ENCODE data around the gene USP38. TPM values are rescaled to one million over a fixed set of nuclear protein-coding genes. Genes with fewer than 3 reads are reported as not detected.
A peak's percentile ranks its signal among the peaks of the same experiment; 100 is the strongest.
"Not testable (repeated sequence)": the region's sequence is repeated elsewhere in the genome, so short reads cannot be mapped to it uniquely, and the experiment has no call there.

The USP38 gene
- total and polyA plus RNA-seq, 8 donors, result 19.4 to 28.5 (median 21.8) TPM

GRCh38 chr4:143148521-143148920 is 36.2 kb upstream of the USP38 start:
- DNase-seq, result no peak
- Histone ChIP-seq H3K4me1 (no peaks in the 10 kb centered on the region), H3K27me3 (no peaks in the 10 kb centered on the region), H3K4me3 (no peak overlapping the region), H3K9me3 (peaks cover 0 to 79% of the 10 kb centered on the region in 2 donors), H3K27ac (no peak overlapping the region), H3K36me3 (no peaks in the 10 kb centered on the region)
- TF ChIP-seq CTCF (IDR thresholded peaks at IDR 0.05), result no peak
- intact Hi-C loops (cut with DNase I), result no loop called here
- no peak for ATAC-seq

DNA sequence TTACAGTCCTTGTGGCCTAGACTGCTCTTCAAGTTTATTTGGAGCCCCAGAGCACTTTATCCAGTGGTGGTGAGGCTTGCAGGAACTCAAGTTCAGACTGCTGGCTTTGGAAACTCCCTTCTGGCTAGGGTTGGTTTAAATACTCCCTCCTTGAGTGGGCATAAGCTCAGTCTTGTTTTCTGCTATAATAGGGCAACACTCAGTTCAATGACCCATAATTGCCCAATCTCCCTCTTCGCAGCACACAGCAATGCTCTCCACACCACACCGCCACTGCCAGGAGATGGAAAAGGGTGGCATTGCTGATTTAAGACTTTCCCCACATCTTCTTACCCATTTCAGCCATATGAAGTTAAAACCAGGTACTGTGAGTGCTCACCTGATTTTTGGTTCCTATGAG is 27.9 kb upstream of the USP38 start:
- intact Hi-C loops (cut with DNase I), result no loop called here
- no peak for DNase-seq
- H3K4me1 ChIP-seq, result no peaks in the 10 kb centered on the region

DNA sequence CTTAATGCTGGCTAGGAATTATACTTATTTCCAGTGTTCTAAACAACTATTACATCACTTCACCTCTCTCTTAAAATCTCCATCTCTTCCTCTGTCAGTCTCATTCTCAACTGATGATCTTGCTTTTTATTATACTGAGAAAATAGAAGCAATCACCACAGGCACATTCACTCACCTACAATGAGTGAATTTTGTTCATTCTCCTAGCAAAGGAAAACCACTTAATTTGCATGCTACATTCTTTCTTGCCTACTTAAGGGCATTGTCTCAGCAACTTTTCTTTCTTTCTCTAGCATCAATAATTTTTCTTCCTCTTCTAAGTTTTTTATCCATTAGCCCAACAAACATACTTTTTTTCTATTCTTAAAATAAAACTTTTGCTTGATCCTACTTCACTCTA is 21.1 kb upstream of the USP38 start:
- H3K36me3 ChIP-seq, result no peaks in the 10 kb centered on the region
- DNase-seq, result no peak
- no peak for TF ChIP-seq CTCF (IDR thresholded peaks at IDR 0.05)
- no peaks in the 10 kb centered on the region for H3K4me1 ChIP-seq
- intact Hi-C loops (cut with DNase I), result no loop called here
- H3K4me3 ChIP-seq, result no peak overlapping the region
- no peak overlapping the region for H3K27ac ChIP-seq
- H3K27me3 ChIP-seq, result no peaks in the 10 kb centered on the region
- ATAC-seq, result no peak
- peaks cover 0 to 11% of the 10 kb centered on the region in 2 donors for H3K9me3 ChIP-seq

More for the DNA sequence above, 27.9 kb upstream of the USP38 start:
- no peak overlapping the region for H3K27ac ChIP-seq
- H3K9me3 ChIP-seq, result peaks cover 0 to 38% of the 10 kb centered on the region in 2 donors
- no peak for TF ChIP-seq CTCF (IDR thresholded peaks at IDR 0.05)
- no peaks in the 10 kb centered on the region for H3K36me3 ChIP-seq
- no peaks in the 10 kb centered on the region for H3K27me3 ChIP-seq
- no peak for ATAC-seq
- no peak overlapping the region for H3K4me3 ChIP-seq

DNA sequence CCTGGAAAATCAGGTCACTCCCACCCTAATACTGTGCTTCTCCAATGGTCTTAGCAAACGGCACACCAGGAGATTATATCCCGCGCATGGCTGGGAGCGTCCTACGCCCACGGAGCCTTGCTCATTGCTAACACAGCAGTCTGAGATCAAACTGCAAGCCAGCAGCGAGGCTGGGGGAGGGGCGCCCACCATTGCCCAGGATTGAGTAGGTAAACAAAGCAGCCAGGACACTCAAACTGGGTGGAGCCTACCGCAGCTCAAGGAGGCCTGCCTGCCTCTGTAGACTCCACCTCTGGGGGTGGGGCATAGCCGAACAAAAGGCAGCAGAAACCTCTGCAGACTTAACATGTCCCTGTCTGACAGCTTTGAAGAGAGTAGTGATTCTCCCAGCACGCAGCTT is 18.0 kb upstream of the USP38 start:
- H3K4me3 ChIP-seq; H3K27ac ChIP-seq; DNase-seq; H3K27me3 ChIP-seq; H3K4me1 ChIP-seq; intact Hi-C loops (cut with DNase I); H3K9me3 ChIP-seq; H3K36me3 ChIP-seq; ATAC-seq: not testable (repeated sequence)

DNA sequence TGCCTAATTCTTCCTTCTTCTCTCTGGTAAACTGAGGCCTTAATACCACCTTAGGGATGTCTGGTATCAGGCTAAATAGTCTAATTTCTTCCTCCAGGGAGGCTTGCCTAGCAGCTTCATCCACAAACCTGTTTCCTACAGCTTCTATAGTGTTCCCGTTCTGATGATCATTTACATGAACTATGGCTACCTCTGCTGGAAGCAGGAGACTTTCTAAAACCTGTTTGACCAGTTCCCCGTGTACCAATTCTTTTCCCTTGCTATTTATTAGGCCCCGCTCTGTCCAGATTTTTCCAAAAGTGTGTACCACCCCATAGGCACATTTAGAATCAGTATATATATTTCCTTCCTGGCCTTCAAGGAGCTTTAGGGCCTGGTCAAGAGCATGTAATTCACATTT is 5.8 kb upstream of the USP38 start:
- Histone ChIP-seq H3K9me3 (peaks cover 0 to 26% of the 10 kb centered on the region in 2 donors), H3K27me3 (no peaks in the 10 kb centered on the region), H3K4me1 (peaks cover 3 to 13% of the 10 kb centered on the region in 2 donors), H3K36me3 (no peaks in the 10 kb centered on the region), H3K4me3 (no peak overlapping the region), H3K27ac (no peak overlapping the region)
- intact Hi-C loops (cut with DNase I), result no loop called here
- TF ChIP-seq CTCF (IDR thresholded peaks at IDR 0.05), result no peak
- ATAC-seq, result peak; percentile 33
- DNase-seq, result no peak

DNA sequence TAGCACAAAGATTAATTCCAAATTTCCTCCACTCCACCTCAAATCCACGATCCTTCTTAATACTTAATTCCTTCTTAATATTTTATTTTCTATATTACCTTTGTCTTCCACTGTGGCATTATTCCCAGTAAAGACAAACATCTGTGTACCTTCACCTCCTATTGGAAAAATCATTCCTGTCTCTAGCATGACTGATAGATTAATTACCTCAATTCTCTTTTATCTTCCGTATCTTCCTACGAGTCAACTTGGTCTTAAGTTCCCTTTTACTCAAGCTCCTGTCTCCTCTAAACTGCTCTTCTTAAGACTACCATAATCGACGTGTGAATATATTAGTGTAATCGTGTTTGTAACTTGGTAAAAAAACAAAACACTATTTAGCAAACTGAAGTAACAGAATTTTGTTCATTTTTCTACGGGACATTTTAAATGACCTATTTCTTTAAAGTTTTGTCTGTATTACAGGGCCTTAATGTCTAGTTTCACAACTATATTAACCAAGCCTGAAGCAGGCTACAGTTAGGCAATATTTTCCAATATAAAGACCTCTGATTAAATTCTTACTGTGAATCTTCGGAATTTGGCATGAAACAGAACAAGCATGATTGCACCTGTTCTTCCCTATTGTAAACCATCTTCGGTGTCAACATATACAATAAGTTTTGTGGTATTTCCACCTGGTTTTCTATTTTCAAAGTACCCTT is 1.1 kb upstream of the USP38 start:
- H3K27ac ChIP-seq, result peak overlapping the region; percentile 93
- peak overlapping the region; percentile 87 to 90 for H3K4me3 ChIP-seq
- intact Hi-C loops (cut with DNase I), result no loop called here
- peak in 1 of 4 donors; percentile 3 for DNase-seq
- ATAC-seq, result no peak
- H3K27me3 ChIP-seq, result no peaks in the 10 kb centered on the region
- peaks cover 8 to 33% of the 10 kb centered on the region in 2 donors for H3K4me1 ChIP-seq
- no peak for TF ChIP-seq CTCF (IDR thresholded peaks at IDR 0.05)
- no peaks in the 10 kb centered on the region for H3K36me3 ChIP-seq
- peaks cover 0 to 4% of the 10 kb centered on the region in 2 donors for H3K9me3 ChIP-seq
